Measurements from ENCODE around the gene SPATA46.

GRCh38 chr1:162385702-162386101, 9.0 kb upstream of the SPATA46 start:
- TF ChIP-seq CTCF (IDR thresholded peaks at IDR 0.05; ENCODE audit: poor library complexity) (no peak), EZH2 (IDR thresholded peaks at IDR 0.05; ENCODE audit: borderline replicate concordance) (no peak), EZH2phosphoT487 (IDR thresholded peaks at IDR 0.05; ENCODE audit: low read depth, severe bottlenecking, unreplicated experiment) (no peak)

All from hepatocyte (in vitro differentiated cells).